ENCODE measurements around the gene IRF4.

Gene IRF4

DNA sequence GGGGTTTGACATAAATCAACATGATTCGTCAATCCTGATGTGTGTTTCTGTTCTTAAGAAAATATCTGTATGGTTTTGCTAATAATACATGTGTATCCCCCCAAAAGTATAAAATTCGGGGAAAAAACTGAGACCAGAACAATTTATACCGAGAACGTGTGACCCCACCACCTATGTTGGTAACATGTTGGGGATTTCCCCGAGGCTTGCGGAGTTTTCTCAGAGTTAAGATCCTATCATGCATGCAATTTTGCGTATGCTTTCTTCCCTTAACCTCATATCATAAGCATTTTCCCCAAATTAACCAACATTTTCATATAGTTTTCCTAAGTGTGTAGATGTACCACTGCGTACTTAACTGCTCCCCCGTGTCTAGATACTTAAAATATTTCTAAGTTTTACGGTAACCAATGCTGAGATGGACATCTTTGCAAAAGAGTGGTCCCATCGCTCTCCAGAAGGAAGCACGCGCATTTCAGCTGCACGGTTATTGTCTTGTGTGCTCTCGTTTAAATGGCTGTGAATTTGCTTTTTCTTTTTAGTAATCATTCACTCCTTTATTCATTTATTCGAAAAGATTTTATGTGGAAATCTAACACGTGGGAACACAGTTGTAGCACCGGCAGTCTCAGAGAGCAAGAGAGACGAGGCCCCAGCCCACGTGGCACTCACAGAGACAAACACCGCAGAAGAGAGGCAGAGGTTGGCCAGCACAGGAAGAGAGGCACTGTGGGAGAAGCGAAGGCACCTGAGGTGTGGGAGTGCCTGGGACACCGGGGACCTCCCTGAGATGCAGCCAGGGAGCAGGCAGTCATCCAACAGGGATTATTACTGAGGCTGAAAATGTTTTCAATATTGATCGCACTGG is 13.2 kb upstream of the IRF4 start:
- TF ChIP-seq, protein P1, sequence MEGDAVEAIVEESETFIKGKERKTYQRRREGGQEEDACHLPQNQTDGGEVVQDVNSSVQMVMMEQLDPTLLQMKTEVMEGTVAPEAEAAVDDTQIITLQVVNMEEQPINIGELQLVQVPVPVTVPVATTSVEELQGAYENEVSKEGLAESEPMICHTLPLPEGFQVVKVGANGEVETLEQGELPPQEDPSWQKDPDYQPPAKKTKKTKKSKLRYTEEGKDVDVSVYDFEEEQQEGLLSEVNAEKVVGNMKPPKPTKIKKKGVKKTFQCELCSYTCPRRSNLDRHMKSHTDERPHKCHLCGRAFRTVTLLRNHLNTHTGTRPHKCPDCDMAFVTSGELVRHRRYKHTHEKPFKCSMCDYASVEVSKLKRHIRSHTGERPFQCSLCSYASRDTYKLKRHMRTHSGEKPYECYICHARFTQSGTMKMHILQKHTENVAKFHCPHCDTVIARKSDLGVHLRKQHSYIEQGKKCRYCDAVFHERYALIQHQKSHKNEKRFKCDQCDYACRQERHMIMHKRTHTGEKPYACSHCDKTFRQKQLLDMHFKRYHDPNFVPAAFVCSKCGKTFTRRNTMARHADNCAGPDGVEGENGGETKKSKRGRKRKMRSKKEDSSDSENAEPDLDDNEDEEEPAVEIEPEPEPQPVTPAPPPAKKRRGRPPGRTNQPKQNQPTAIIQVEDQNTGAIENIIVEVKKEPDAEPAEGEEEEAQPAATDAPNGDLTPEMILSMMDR (IDR thresholded peaks at IDR 0.05) = no peak
- DNase-seq = no peak
- no peak overlapping the region for H3K4me3 Mint-ChIP-seq
- H3K27ac Mint-ChIP-seq = no peak overlapping the region
- no peaks in the 10 kb centered on the region for H3K36me3 Mint-ChIP-seq (ENCODE audit: low read depth)
- H3K4me1 Mint-ChIP-seq = peaks cover 33% of the 10 kb centered on the region
- H3K27me3 Mint-ChIP-seq (ENCODE audit: low read depth, poor library complexity) = peaks cover 32% of the 10 kb centered on the region
- peaks cover 78% of the 10 kb centered on the region for H3K9me3 Mint-ChIP-seq

GRCh38 chr6:378958-379409 is 12.6 kb upstream of the IRF4 start:
- Mint-ChIP-seq H3K27me3 (ENCODE audit: low read depth, poor library complexity) (peaks cover 34% of the 10 kb centered on the region), H3K4me3 (no peak overlapping the region), H3K9me3 (peaks cover 71% of the 10 kb centered on the region), H3K27ac (no peak overlapping the region), H3K36me3 (ENCODE audit: low read depth) (no peaks in the 10 kb centered on the region), H3K4me1 (peaks cover 34% of the 10 kb centered on the region)
- DNase-seq = no peak
- TF ChIP-seq, protein P1 (IDR thresholded peaks at IDR 0.05) = no peak

DNA sequence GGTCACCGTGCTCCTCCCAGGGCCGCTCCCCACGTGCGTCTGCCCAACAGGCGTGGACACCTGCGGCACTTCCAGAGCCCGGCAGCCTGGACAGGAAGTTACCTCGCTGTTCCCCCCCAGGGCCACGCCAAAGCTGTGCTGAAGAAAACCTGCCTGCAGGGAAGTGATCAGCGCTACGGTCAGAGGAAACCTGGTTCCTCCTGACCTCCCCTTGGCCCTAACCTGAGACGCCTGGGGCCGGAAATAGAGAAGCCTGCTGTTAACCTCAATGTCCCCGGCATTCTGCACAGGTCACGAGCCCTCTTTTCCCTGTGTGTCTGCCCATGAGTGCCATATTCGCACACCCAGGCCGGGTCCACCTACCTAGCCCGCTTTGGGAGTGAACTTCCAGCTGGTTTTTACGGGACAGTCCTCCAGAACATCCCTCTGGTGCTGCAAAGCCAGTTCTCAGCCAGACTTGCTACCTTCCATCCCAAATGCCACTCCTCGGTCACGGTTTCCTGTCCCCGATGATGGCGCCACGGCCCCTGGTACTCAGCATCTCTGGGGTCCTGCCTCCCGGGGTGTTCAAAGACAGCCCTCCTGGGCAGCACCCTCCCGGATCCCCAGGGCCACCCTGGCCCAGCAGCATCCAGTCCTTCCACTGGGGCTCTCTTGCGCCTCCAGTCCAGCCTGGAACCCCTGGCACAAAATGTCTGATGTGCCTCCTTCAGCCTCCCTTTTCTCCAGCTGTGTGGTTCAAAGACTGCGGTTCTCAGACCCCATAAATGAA is 12.0 kb upstream of the IRF4 start:
- Mint-ChIP-seq H3K36me3 (ENCODE audit: low read depth) (no peaks in the 10 kb centered on the region), H3K9me3 (peaks cover 66% of the 10 kb centered on the region), H3K27ac (no peak overlapping the region), H3K4me3 (no peak overlapping the region), H3K27me3 (ENCODE audit: low read depth, poor library complexity) (peaks cover 39% of the 10 kb centered on the region), H3K4me1 (peaks cover 39% of the 10 kb centered on the region)
- DNase-seq = no peak
- TF ChIP-seq, protein P1 (IDR thresholded peaks at IDR 0.05) = no peak

DNA sequence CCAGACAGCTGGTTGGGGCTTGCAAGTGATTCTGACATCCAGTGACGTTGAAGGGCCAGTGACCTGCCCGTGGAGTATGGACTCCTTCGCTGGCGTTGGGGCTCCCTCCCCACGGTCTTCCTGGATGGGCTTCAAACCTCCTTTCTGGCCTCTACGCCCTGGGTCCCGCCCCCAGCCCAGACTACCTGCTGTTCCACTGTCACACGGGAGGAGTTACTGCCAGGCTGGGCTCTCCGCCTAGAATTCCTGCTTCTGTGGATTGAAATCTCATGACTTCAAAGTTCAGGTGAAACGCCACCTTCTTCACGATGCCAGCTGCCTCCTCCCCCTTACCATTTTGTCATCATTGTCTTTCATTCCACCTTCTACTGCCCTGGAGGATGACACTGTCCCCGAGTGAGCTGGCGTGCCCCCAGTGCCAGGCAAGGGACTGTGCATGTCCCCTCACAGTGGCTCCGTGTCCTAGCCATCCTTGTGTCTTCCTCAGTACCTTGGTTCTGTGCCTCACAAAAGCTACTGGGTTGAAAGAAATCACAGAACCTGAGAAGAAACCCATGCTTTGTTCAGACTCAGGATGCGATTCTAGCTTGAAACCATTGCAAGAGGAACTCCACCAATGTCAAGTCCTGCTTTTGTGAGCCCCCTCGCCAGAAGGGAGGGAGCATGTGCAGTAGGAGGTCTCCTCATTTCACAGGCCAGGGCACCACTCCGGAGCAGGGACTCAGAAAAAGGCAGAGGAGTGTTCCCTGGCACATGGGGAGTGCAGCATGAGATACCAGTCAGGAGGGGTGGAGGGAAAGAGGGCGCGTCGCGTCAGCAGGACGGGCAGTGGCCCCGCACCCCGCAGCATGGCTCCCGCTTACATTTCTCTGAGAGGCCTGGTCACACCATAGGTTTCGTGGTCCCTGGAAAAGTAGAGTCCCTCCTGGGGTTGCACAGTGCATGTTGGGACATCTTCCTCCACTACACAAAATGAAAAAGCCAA is 11.0 kb upstream of the IRF4 start:
- no peak for DNase-seq
- H3K27ac Mint-ChIP-seq = no peak overlapping the region
- H3K4me3 Mint-ChIP-seq = no peak overlapping the region
- H3K27me3 Mint-ChIP-seq (ENCODE audit: low read depth, poor library complexity) = peaks cover 40% of the 10 kb centered on the region
- no peaks in the 10 kb centered on the region for H3K36me3 Mint-ChIP-seq (ENCODE audit: low read depth)
- peaks cover 39% of the 10 kb centered on the region for H3K4me1 Mint-ChIP-seq
- TF ChIP-seq, protein P1 (IDR thresholded peaks at IDR 0.05) = no peak
- peaks cover 57% of the 10 kb centered on the region for H3K9me3 Mint-ChIP-seq

DNA sequence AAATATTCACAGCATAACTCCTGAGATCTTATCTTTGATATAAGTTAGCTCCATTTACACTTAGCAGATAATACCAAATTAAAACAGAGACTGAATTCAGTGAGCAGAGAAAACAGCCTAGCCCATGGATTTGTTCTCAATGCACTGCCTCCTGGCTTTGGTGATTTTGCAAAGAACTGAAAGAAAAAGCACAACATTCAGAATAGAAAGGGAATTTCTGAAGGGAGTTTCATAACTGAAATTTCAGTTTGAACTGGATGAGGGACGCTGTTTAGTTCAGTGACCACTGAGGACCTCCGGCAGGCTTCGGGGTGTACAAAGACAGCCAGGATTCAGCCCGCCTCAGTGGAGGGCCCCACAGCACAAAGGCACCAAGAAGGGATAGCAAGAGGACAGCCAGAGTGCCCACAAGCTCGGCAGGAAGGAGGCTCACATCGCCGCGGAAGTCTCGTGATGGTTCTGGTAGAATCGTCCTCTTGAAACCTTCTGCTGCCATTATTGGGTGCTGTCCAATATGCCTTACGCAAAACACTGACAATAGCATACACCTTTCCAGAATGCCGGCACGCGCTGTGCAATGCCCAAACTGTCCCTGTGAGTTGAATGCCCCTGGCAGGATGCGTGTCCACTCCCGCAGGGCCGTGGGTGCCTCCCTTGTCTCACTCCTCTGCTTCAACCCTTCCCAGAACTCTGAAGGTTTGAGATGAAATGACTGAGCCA is 9.7 kb upstream of the IRF4 start:
- Mint-ChIP-seq H3K4me1 (peaks cover 38% of the 10 kb centered on the region), H3K36me3 (ENCODE audit: low read depth) (no peaks in the 10 kb centered on the region), H3K9me3 (peaks cover 44% of the 10 kb centered on the region), H3K4me3 (no peak overlapping the region), H3K27me3 (ENCODE audit: low read depth, poor library complexity) (peaks cover 51% of the 10 kb centered on the region), H3K27ac (no peak overlapping the region)
- TF ChIP-seq, protein P1 (IDR thresholded peaks at IDR 0.05) = no peak
- DNase-seq = no peak
